Astrocyte (in vitro differentiated cells and primary cell): ENCODE data around the gene TMEM203. TPM values are rescaled to one million over a fixed set of nuclear protein-coding genes. Genes with fewer than 3 reads are reported as not detected.

Experiments used
- DNase-seq: peaks from one replicate; pipeline ENCODE4 v3.0.0-alpha.2; 2010; ENCODE audit warnings: low read depth
- FAIRE-seq: peaks from 2 replicates; lab custom pipeline; 2011; peaks lifted over from hg19 to GRCh38; lab: Jason Lieb, UNC
- H2AFZ ChIP-seq: 2 replicates; pipeline ENCODE4 v1.6.0; 2012; ENCODE audit warnings: low read depth, low read length, inconsistent platforms
- H3K27ac ChIP-seq: 2 replicates; pipeline ENCODE4 v1.5.1; 2011; ENCODE audit warnings: low read depth, low read length, inconsistent platforms
- H3K27me3 ChIP-seq: 2 replicates; pipeline ENCODE4 v1.6.0; 2011; ENCODE audit warnings: low read length, inconsistent platforms; ENCODE audit not compliant: insufficient read depth
- H3K36me3 ChIP-seq: 2 replicates; pipeline ENCODE4 v1.5.1; 2011; ENCODE audit warnings: low read length, inconsistent platforms; ENCODE audit not compliant: insufficient read depth
- H3K4me1 ChIP-seq: 2 replicates; pipeline ENCODE4 v1.5.1; 2011; ENCODE audit warnings: low read length, inconsistent platforms; ENCODE audit not compliant: insufficient read depth
- H3K4me2 ChIP-seq: 2 replicates; pipeline ENCODE4 v1.6.0; 2012; ENCODE audit warnings: low read length, inconsistent platforms
- H3K4me3 ChIP-seq: 2 replicates; pipeline ENCODE4 v1.5.1; 2011; ENCODE audit warnings: low read depth, mild to moderate bottlenecking, low read length, inconsistent platforms; ENCODE audit not compliant: insufficient read depth
- H3K79me2 ChIP-seq: 2 replicates; pipeline ENCODE4 v1.6.0; 2012; ENCODE audit warnings: mild to moderate bottlenecking, low read length, inconsistent platforms; ENCODE audit not compliant: insufficient read depth
- H3K9ac ChIP-seq: 2 replicates; pipeline ENCODE4 v1.6.0; 2012; ENCODE audit warnings: mild to moderate bottlenecking, low read length, inconsistent platforms
- H3K9me3 ChIP-seq: 2 replicates; pipeline ENCODE4 v1.5.1; 2012; ENCODE audit warnings: low read depth, mild to moderate bottlenecking, low read length, inconsistent platforms; ENCODE audit not compliant: insufficient read depth
- H4K20me1 ChIP-seq: 2 replicates; pipeline ENCODE4 v1.6.0; 2012; ENCODE audit warnings: low read length, inconsistent platforms; ENCODE audit not compliant: insufficient read depth
- H3K27ac Mint-ChIP-seq: one replicate; pipeline ENCODE4 v1.8.0; 2021; ENCODE audit warnings: mild to moderate bottlenecking, mixed read lengths; ENCODE audit not compliant: unreplicated experiment
- H3K27me3 Mint-ChIP-seq: one replicate; pipeline ENCODE4 v1.8.0; 2021; ENCODE audit warnings: low read depth, mixed read lengths; ENCODE audit not compliant: unreplicated experiment
- H3K36me3 Mint-ChIP-seq: one replicate; pipeline ENCODE4 v1.8.0; 2021; ENCODE audit warnings: low read depth, mixed read lengths; ENCODE audit not compliant: unreplicated experiment
- H3K4me1 Mint-ChIP-seq: one replicate; pipeline ENCODE4 v1.8.0; 2021; ENCODE audit warnings: low read depth, mixed read lengths; ENCODE audit not compliant: unreplicated experiment
- H3K4me3 Mint-ChIP-seq: one replicate; pipeline ENCODE4 v1.8.0; 2021; ENCODE audit warnings: mild to moderate bottlenecking, moderate library complexity, mixed read lengths; ENCODE audit not compliant: unreplicated experiment
- H3K9me3 Mint-ChIP-seq: one replicate; pipeline ENCODE4 v1.8.0; 2021; ENCODE audit warnings: mild to moderate bottlenecking, mixed read lengths; ENCODE audit not compliant: unreplicated experiment
- EZH2 ChIP-seq: IDR thresholded peaks from 2 replicates; pipeline ENCODE4 v1.6.1; 2012; ENCODE audit warnings: mild to moderate bottlenecking, low read length, inconsistent platforms; ENCODE audit not compliant: insufficient read depth
- total RNA-seq: library from RNA; stranded (reverse); gene quantifications from 2 replicates; pipeline ENCODE4 v1.2.1, GENCODE V29; 2021
- TF ChIP-seq, protein P1 (sequence below): IDR thresholded peaks from 2 replicates; pipeline ENCODE4 v1.5.1; 2011; ENCODE audit warnings: low read depth, mild to moderate bottlenecking, inconsistent platforms, low read length, moderate library complexity; ENCODE audit not compliant: insufficient read depth

TMEM203 gene
- total RNA-seq, 1 donor from 2014 or later: 28.7 TPM

DNA sequence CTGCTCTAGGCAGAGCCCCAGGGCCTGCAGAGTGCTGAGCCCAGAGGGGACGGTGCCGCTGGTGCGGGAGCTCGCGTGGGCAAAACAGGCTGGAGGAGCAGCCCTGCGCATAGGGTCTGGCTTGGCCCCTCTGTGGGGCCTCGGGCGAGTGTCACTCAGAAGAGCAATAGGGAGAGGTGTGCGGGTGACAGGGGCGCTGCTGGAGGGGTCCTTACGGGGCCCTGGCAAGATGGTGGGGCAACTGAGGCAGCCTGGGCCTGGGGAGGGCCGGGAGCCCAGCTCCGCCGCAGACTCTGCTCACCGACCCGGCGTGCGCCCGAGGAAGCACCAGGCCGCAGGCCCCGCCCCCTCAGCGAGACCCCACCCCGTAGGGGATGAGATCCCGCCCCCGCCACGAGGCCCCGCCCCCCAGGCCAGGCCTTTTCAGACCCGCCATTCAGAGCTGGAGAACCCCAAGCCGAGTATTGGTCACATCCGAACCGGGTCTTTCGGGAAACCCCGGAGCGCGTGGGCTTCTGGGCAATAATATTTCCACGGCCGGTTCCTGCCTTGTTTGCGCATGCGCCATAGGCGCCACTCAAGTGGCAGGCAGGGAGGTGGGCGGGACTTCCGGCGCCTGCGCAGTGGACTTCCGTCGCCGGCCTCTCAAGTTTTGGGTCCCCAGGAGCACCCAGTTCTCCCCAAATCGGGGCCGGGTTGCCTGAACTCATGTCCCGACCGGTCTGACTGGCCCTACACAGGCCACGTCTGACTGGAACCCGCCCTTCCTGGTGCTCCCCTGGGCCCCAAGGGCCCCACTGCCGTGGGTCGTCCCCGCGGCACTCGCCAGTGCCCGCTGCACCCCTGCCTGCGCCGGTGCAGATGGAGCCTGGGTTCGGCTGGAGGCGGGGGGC lies 17.9 kb upstream of the TMEM203 start:
- H3K9ac ChIP-seq: peak overlapping the region; percentile 93
- Mint-ChIP-seq H3K27me3 (no peaks in the 10 kb centered on the region), H3K4me1 (peaks cover 9% of the 10 kb centered on the region), H3K9me3 (no peaks in the 10 kb centered on the region), H3K27ac (no peak overlapping the region), H3K4me3 (peak overlapping the region; percentile 83), H3K36me3 (no peaks in the 10 kb centered on the region)
- peaks cover 32% of the 10 kb centered on the region for H3K4me1 ChIP-seq
- peak overlapping the region; percentile 86 for H3K4me3 ChIP-seq
- H2AFZ ChIP-seq: peak overlapping the region; percentile 97
- peaks cover 8% of the 10 kb centered on the region for H4K20me1 ChIP-seq
- no peaks in the 10 kb centered on the region for H3K79me2 ChIP-seq
- H3K4me2 ChIP-seq: peak overlapping the region; percentile 95
- H3K36me3 ChIP-seq: no peaks in the 10 kb centered on the region
- FAIRE-seq: peak; percentile 71
- no peaks in the 10 kb centered on the region for H3K27me3 ChIP-seq
- no peaks in the 10 kb centered on the region for H3K9me3 ChIP-seq
- H3K27ac ChIP-seq: peak overlapping the region; percentile 76
- TF ChIP-seq EZH2: no peak
- TF ChIP-seq, protein P1, sequence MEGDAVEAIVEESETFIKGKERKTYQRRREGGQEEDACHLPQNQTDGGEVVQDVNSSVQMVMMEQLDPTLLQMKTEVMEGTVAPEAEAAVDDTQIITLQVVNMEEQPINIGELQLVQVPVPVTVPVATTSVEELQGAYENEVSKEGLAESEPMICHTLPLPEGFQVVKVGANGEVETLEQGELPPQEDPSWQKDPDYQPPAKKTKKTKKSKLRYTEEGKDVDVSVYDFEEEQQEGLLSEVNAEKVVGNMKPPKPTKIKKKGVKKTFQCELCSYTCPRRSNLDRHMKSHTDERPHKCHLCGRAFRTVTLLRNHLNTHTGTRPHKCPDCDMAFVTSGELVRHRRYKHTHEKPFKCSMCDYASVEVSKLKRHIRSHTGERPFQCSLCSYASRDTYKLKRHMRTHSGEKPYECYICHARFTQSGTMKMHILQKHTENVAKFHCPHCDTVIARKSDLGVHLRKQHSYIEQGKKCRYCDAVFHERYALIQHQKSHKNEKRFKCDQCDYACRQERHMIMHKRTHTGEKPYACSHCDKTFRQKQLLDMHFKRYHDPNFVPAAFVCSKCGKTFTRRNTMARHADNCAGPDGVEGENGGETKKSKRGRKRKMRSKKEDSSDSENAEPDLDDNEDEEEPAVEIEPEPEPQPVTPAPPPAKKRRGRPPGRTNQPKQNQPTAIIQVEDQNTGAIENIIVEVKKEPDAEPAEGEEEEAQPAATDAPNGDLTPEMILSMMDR: no peak
- peak; percentile 87 for DNase-seq

DNA sequence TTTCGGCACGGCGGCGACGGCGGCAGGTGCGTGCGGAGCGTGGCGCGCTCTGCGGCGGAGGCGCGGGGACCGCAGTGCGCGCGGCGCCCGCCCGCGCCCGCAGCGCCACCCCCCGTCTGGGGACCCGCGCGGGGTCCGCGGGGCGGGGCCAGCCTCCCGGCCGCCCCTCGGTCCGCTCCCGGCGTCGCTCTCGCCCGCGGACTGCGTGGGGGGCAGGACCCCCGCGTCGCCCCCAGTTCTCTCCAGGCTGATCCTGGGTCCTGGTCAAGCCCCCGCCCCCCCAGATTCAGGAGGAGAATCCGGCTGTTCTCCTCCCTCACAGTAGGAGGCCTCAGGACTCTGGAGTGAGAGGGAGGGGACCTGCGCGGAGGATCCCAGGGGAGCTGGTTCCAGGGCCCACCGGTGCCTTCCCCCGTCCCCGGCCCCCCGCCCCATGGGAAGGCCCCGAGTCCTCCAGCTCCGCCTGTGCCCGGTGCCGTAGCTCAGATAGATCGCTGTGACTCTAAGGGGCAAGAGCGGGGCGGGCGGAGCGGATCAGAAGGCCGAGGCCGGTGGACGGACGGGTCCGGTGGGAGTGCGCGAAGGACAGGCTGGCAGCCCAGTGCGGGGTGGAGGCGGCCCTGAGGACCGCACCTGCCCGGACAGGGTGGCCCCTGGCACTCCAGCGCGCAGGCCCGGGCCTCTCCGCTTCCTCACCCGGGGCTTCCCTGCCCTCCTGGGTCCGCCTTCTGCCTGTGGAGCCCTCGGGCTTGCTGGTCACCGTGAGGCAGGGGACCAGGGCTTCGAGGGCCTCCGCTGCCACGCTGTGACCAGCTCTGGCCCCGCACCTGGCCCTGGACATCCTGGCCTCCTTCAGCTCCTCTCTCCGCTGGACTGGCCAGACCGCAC lies 17.0 kb upstream of the TMEM203 start, which contains the start of gene RNF208:
TSS of gene RNF208 (minus strand) at position 51 of the 888 bp plus-strand sequence. CDS start 1,028 bp downstream, outside the sequence.
- Histone ChIP-seq H3K79me2 (no peaks in the 10 kb centered on the region), H3K4me2 (peak within 1 kb of the TSS; percentile 95), H2AFZ (peak within 1 kb of the TSS; percentile 62), H3K4me3 (peak within 1 kb of the TSS; percentile 42), H4K20me1 (peaks cover 8% of the 10 kb centered on the region), H3K36me3 (no peaks in the 10 kb centered on the region), H3K4me1 (peaks cover 30% of the 10 kb centered on the region), H3K27me3 (no peaks in the 10 kb centered on the region), H3K27ac (no peak within 1 kb of the TSS), H3K9me3 (no peaks in the 10 kb centered on the region), H3K9ac (no peak within 1 kb of the TSS)
- no peak within 1 kb of the TSS for H3K27ac Mint-ChIP-seq
- H3K9me3 Mint-ChIP-seq: no peaks in the 10 kb centered on the region
- no peaks in the 10 kb centered on the region for H3K27me3 Mint-ChIP-seq
- FAIRE-seq (no peak), DNase-seq (no peak)
- peaks cover 9% of the 10 kb centered on the region for H3K4me1 Mint-ChIP-seq
- peak within 1 kb of the TSS; percentile 67 for H3K4me3 Mint-ChIP-seq
- TF ChIP-seq, protein P1: no peak
- no peak for TF ChIP-seq EZH2
- H3K36me3 Mint-ChIP-seq: no peaks in the 10 kb centered on the region
